Right lobe of liver (tissue), 4 donors: Measurements from ENCODE around the gene AMIGO1.

Experiments used
- POLR2A ChIP-seq: fragments of 450-650 bp; IDR thresholded peaks from one replicate; pipeline ENCODE4 v1.6.1; 2017; ENCODE audit warnings: antibody characterized with exemption, mild to moderate bottlenecking
- TF ChIP-seq, protein P1 (sequence below), 4 donors: fragments of 200-600 bp in 3 of 4; fragments of 450-650 bp in 1 of 4; IDR thresholded peaks; one replicate each; pipeline versions ENCODE4 v1.5.1 to v1.8.0; 2016 to 2022; ENCODE audit warnings: antibody characterized with exemption in 4 of 4, mild to moderate bottlenecking in 2 of 4
- donor health status: DM: no; HTN: no; CAD: no.
- donor health status: DM: no; HTN: no; CAD: no.
- donor health status: DM: no; HTN: yes; CAD: no.

DNA sequence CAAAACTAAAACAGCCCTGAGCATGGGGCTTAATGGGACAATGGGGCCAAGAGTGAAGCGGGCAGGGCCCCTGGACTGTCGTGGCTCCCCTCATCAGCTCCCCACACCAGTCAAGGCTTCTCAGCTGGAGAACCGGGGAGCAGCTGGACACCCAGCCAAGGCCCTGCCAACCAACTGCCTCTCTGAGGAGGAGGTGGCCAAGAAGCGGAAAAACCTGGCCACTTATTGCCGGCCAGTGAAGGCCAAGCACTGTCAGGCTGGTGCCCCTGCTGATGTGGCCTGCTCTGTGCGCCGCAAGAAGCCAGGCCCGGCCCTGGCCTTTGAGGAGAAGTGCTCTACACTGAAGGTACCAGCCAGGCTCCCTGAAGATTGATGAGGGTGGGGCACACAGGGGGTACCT lies 18.2 kb downstream of the AMIGO1 start:
- TF ChIP-seq, protein P1, sequence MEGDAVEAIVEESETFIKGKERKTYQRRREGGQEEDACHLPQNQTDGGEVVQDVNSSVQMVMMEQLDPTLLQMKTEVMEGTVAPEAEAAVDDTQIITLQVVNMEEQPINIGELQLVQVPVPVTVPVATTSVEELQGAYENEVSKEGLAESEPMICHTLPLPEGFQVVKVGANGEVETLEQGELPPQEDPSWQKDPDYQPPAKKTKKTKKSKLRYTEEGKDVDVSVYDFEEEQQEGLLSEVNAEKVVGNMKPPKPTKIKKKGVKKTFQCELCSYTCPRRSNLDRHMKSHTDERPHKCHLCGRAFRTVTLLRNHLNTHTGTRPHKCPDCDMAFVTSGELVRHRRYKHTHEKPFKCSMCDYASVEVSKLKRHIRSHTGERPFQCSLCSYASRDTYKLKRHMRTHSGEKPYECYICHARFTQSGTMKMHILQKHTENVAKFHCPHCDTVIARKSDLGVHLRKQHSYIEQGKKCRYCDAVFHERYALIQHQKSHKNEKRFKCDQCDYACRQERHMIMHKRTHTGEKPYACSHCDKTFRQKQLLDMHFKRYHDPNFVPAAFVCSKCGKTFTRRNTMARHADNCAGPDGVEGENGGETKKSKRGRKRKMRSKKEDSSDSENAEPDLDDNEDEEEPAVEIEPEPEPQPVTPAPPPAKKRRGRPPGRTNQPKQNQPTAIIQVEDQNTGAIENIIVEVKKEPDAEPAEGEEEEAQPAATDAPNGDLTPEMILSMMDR (IDR thresholded peaks at IDR 0.05) = no peak
- no peak for TF ChIP-seq POLR2A
